ENCODE measurements around the gene ZBTB32.
A peak's percentile ranks its signal among the peaks of the same experiment; 100 is the strongest.

The ZBTB32 gene

GRCh38 chr19:35757231-35757748 is 52.9 kb downstream of the ZBTB32 start (continued):
- TF ChIP-seq ZBTB49 (tag by site-specific recombination; IDR thresholded peaks at IDR 0.05; ENCODE audit: low read depth) (no peak), ZNF157 (tag by site-specific recombination; IDR thresholded peaks at IDR 0.05) (no peak), SP7 (tag by site-specific recombination; IDR thresholded peaks at IDR 0.05) (peak; percentile 72), ZNF549 (tag by site-specific recombination; IDR thresholded peaks at IDR 0.05) (no peak), ZNF473 (tag by site-specific recombination; IDR thresholded peaks at IDR 0.05) (no peak), ZNF629 (tag by site-specific recombination; IDR thresholded peaks at IDR 0.05) (peak; percentile 80), ZNF596 (tag by site-specific recombination; IDR thresholded peaks at IDR 0.05) (peak; percentile 64; the same call in 1 of the 2 replicates), ZNF585B (tag by site-specific recombination; IDR thresholded peaks at IDR 0.05) (no peak), ZFP69B (tag by site-specific recombination; IDR thresholded peaks at IDR 0.05) (peak; percentile 86), ZSCAN23 (tag by site-specific recombination; IDR thresholded peaks at IDR 0.05) (peak; percentile 77; the same call in 1 of the 2 replicates), ZNF362 (tag by site-specific recombination; IDR thresholded peaks at IDR 0.05) (no peak), ZNF623 (tag by site-specific recombination; IDR thresholded peaks at IDR 0.05) (0 out of 2 replicates have a peak, but pooled peaks have one; percentile 28), SP3 (tag by site-specific recombination; IDR thresholded peaks at IDR 0.05) (no peak), BCL11A (tag by site-specific recombination; IDR thresholded peaks at IDR 0.05; ENCODE audit: low read depth) (no peak), ZIC2 (tag by site-specific recombination; IDR thresholded peaks at IDR 0.05) (peak; percentile 90), CTCF (tag by site-specific recombination; IDR thresholded peaks at IDR 0.05) (peak; percentile 74), ZNF16 (tag by site-specific recombination; IDR thresholded peaks at IDR 0.05; ENCODE audit: low read depth) (no peak), ZEB2 (tag by site-specific recombination; IDR thresholded peaks at IDR 0.05) (peak; percentile 42; the same call in 1 of the 2 replicates), ZNF391 (tag by site-specific recombination; IDR thresholded peaks at IDR 0.05; ENCODE audit: borderline replicate concordance, low read depth) (peak; percentile 76; the same call in 1 of the 2 replicates), GLIS1 (tag by site-specific recombination; IDR thresholded peaks at IDR 0.05) (peak; percentile 99), YY1 (tag by site-specific recombination; IDR thresholded peaks at IDR 0.05) (no peak)
- TF ChIP-seq, protein P1, sequence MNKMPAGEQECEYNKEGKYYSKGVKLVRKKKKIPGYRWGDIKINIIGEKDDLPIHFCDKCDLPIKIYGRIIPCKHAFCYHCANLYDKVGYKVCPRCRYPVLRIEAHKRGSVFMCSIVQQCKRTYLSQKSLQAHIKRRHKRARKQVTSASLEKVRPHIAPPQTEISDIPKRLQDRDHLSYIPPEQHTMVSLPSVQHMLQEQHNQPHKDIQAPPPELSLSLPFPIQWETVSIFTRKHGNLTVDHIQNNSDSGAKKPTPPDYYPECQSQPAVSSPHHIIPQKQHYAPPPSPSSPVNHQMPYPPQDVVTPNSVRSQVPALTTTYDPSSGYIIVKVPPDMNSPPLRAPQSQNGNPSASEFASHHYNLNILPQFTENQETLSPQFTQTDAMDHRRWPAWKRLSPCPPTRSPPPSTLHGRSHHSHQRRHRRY (tag by site-specific recombination; IDR thresholded peaks at IDR 0.05), result 0 out of 2 replicates have a peak, but pooled peaks have one; percentile 15

All from HEK293 (cell line).